Adrenal gland (tissue), 5 donors: Measurements from ENCODE around the gene PGM2.

ENCODE experiments used
- CTCF ChIP-seq, 6 experiments: fragments of 450-650 bp in 4 of 6; fragments of 200-600 bp in 2 of 6; sonication (generic) in 1 of 6; IDR thresholded peaks; 1 replicate in 5 of 6; 2 replicates in 1 of 6; pipeline versions ENCODE4 v1.5.1 to v1.8.0; 2016 to 2021; ENCODE audit warnings: antibody characterized with exemption in 6 of 6, mild to moderate bottlenecking in 2 of 6, moderate library complexity in 1 of 6
- POLR2A ChIP-seq, 2 donors: fragments of 450-650 bp; IDR thresholded peaks; one replicate each; pipeline ENCODE4 v1.6.1; 2017; ENCODE audit warnings: antibody characterized with exemption in 2 of 2, mild to moderate bottlenecking in 2 of 2, moderate library complexity in 1 of 2
- donor health status: DM: no; HTN: no; CAD: no.

DNA sequence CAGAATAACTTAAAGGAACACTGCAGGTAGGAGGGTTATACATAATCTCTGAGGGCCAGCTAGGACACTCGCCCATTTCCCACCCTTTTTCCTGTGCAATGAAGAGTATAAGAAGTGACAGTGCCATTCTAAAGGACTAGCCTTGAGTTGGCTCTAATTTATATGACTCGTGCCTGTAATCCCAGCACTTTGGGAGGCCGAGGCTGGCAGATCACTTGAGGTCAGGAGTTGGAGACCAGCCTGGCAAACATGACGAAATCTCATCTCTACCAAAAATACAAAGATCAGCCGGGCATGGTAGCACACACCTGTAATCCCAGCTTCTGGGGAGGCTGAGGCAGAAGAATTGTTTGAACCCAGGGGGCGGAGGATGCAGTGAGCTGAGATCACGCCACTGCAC lies 68.8 kb downstream of the PGM2 start:
- TF ChIP-seq CTCF (IDR thresholded peaks at IDR 0.05) (no peak), POLR2A (IDR thresholded peaks at IDR 0.05) (no peak)
